NB4 (cell line): ENCODE data around the gene RASA3.

ENCODE experiments used
- DNase-seq: peaks from one replicate; pipeline ENCODE4 v3.0.0; 2010; ENCODE audit warnings: low read depth
- H3K4me3 ChIP-seq: one replicate; pipeline ENCODE4 v1.5.1; 2011; ENCODE audit warnings: mild to moderate bottlenecking, low read depth, low read length, moderate library complexity
- CTCF ChIP-seq: IDR thresholded peaks from one replicate; pipeline ENCODE4 v1.5.1; 2012; ENCODE audit warnings: low read depth, low read length
- MYC ChIP-seq: IDR thresholded peaks from 2 replicates; pipeline ENCODE4 v1.6.1; 2011; ENCODE audit warnings: low read depth, low read length
- POLR2A ChIP-seq: IDR thresholded peaks from 2 replicates; pipeline ENCODE4 v1.6.1; 2011; ENCODE audit warnings: mild to moderate bottlenecking; ENCODE audit not compliant: insufficient read length; ENCODE audit errors: extremely low read depth
- TF ChIP-seq, protein P1 (sequence below): IDR thresholded peaks from 2 replicates; pipeline ENCODE4 v1.6.1; 2011; ENCODE audit warnings: low read depth, low read length

The RASA3 gene

GRCh38 chr13:113965383-113965874, 167.0 kb downstream of the RASA3 start:
- DNase-seq, result no peak
- no peak overlapping the region for H3K4me3 ChIP-seq
- no peak for TF ChIP-seq MYC

- no peak for TF ChIP-seq POLR2A
- TF ChIP-seq, protein P1, sequence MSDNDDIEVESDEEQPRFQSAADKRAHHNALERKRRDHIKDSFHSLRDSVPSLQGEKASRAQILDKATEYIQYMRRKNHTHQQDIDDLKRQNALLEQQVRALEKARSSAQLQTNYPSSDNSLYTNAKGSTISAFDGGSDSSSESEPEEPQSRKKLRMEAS, result no peak
- no peak for TF ChIP-seq MYC
- TF ChIP-seq CTCF, result no peak
- no peak overlapping the region for H3K4me3 ChIP-seq
- DNase-seq, result no peak
Observed at GRCh38 chr13:113964251-113964995, 168.0 kb downstream of the RASA3 start.

- TF ChIP-seq, protein P1, result no peak
- TF ChIP-seq MYC (no peak), POLR2A (no peak), CTCF (no peak)
- H3K4me3 ChIP-seq, result no peak overlapping the region
- DNase-seq, result no peak
Observed at GRCh38 chr13:113963376-113963775, 169.0 kb downstream of the RASA3 start.

DNA sequence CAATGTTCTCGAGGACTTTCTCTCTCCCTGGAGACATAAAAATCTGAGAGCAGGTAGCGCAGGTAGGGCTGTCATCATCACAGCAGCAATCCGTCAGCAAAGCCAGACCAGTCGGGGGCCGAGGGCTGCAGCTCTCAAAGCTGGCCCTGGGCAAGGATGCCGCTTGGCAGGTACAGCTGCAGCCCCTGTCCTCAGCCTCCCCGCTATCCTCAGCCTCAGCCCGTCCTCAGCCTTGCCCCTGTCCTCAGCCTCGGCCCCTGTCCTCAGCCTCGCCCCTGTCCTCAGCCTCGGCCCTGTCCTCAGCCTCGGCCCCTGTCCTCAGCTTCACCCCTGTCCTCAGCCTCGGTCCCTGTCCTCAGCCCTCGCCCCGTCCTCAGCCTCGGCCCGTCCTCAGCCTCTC, 169.4 kb downstream of the RASA3 start:
- no peak overlapping the region for H3K4me3 ChIP-seq
- TF ChIP-seq, protein P1, result no peak
- TF ChIP-seq CTCF, result no peak
- TF ChIP-seq POLR2A, result no peak
- TF ChIP-seq MYC, result no peak

DNA sequence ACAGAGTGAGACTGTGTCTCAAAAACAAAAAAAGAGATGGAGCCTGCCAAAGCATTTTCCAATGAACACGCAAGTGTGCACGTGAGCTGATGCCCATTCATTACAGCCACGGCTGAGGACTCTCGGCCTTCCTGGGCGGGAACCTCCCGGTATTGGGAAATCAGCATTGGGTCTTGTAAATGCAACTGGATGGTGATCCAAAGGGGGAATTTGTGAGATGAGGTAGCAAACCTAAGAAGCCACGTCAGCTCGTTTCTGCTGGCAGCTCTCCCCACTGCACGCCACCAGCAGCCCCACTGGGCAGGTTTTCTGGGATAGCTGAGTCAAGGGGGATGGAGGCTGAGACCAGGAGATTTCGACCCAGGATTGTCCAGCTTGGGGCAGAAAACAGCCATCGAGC, 170.0 kb downstream of the RASA3 start:
- no peak overlapping the region for H3K4me3 ChIP-seq
- no peak for DNase-seq
- TF ChIP-seq, protein P1, result no peak
- TF ChIP-seq POLR2A (no peak), CTCF (no peak), MYC (no peak)

More for the DNA sequence above, 169.4 kb downstream of the RASA3 start:
- no peak for DNase-seq

DNA sequence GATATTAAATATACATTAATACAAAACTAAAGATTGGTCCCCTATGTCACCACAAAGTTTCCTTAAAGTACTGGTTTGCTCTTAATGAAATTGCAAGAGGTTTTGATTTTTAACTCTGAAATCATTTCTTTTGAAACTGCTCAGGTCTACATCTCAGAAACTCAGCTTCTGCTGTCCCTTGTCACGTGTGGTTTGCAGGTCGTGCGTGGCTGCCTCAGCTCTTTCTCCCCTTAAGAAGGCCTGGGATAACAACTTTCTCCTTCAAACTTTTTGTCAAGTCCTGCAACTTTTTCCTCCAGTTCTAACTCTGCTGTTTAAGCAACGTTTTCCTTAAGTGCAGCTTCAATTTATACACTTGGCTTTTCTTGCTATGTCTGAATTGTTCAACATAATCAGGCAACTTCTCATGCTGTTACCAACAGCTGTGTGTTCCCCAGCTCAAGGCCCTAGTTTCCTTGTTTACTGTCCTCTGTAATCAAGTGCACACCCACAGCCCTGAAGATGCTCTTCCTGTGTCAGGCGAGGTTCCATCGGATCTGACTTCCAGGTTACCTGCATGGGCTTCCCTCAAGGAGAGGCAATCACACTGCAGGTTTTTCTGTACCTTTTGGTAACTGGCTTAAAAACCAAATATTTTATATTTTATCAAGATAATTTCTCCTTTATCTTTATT, 172.0 kb downstream of the RASA3 start:
- TF ChIP-seq CTCF (no peak), MYC (no peak), POLR2A (no peak)
- TF ChIP-seq, protein P1, result no peak
- H3K4me3 ChIP-seq, result no peak overlapping the region
- DNase-seq, result no peak
